Thymus (tissue), 11 donors: Measurements from ENCODE around the gene TMC1. TPM values are rescaled to one million over a fixed set of nuclear protein-coding genes. Genes with fewer than 3 reads are reported as not detected.

Experiments
- DNase-seq, 9 donors: peaks; one replicate each; pipeline ENCODE4 v3.0.0-alpha.2; 2013; ENCODE audit warnings: low spot score in 9 of 9, low read depth in 6 of 9, missing footprints in 1 of 9
- H3K27ac ChIP-seq, 2 donors: one replicate each; pipeline ENCODE4 v1.5.1; 2013; ENCODE audit warnings: control low read depth in 1 of 2, low read depth in 1 of 2, low read length in 1 of 2, mild to moderate bottlenecking in 1 of 2, moderate library complexity in 1 of 2
- H3K27me3 ChIP-seq, 2 donors: one replicate each; pipeline ENCODE4 v1.5.1; 2013; ENCODE audit warnings: low read length in 1 of 2; ENCODE audit not compliant: control insufficient read depth in 2 of 2, insufficient read depth in 1 of 2
- H3K36me3 ChIP-seq, 2 donors: one replicate each; pipeline ENCODE4 v1.5.1; 2013; ENCODE audit warnings: low read length in 1 of 2, mild to moderate bottlenecking in 1 of 2, moderate library complexity in 1 of 2; ENCODE audit not compliant: control insufficient read depth in 2 of 2, insufficient read depth in 2 of 2
- H3K4me1 ChIP-seq, 2 donors: one replicate each; pipeline ENCODE4 v1.5.1; 2013; ENCODE audit warnings: low read length in 2 of 2; ENCODE audit not compliant: control insufficient read depth in 2 of 2, insufficient read depth in 2 of 2
- H3K4me3 ChIP-seq, 2 donors: one replicate each; pipeline ENCODE4 v1.5.1; 2013; ENCODE audit warnings: low read length in 2 of 2, control low read depth in 1 of 2, mild to moderate bottlenecking in 1 of 2
- H3K9me3 ChIP-seq, 2 donors: one replicate each; pipeline ENCODE4 v1.5.1; 2013; ENCODE audit warnings: low read length in 1 of 2, mild to moderate bottlenecking in 1 of 2; ENCODE audit not compliant: control insufficient read depth in 2 of 2, insufficient read depth in 1 of 2
- whole genome bisulfite sequencing: extraction: QIAGEN DNeasy Blood & Tissue Kit; methylation state at CpG from one replicate; pipeline ENCODE4 v1.1.7; 2013; 5-methylcytosine and 5-hydroxymethylcytosine counted together
- polyA plus RNA-seq: library from polyadenylated mRNA; stranded (reverse); fragments of 200-250 nt; gene quantifications from one replicate; pipeline ENCODE4 v1.2.3, GENCODE V29; 2013
- total RNA-seq: library from RNA; stranded (reverse); fragments of 120-200 nt; gene quantifications from one replicate; pipeline ENCODE4 v1.2.4, GENCODE V29; 2013
- donor health status: healthy.

TMC1 gene
- total and polyA plus RNA-seq, 2 donors = 0.28 to 0.59 TPM

GRCh38 chr9:72614067-72614466, 92.7 kb downstream of the TMC1 start:
- Histone ChIP-seq H3K27ac (no peak overlapping the region), H3K4me1 (no peaks in the 10 kb centered on the region), H3K4me3 (no peak overlapping the region), H3K27me3 (no peaks in the 10 kb centered on the region), H3K9me3 (no peaks in the 10 kb centered on the region), H3K36me3 (no peaks in the 10 kb centered on the region)
- no peak for DNase-seq
- 34% methylated on average over 1 of the region's 1 CpG for WGBS

- Histone ChIP-seq H3K4me3 (no peak overlapping the region), H3K4me1 (no peaks in the 10 kb centered on the region), H3K27ac (no peak overlapping the region), H3K27me3 (no peaks in the 10 kb centered on the region), H3K9me3 (no peaks in the 10 kb centered on the region), H3K36me3 (no peaks in the 10 kb centered on the region)
- 91% methylated on average over 6 of the region's 6 CpGs for WGBS
- DNase-seq = no peak
These were observed 94.5 kb downstream of the TMC1 start for GRCh38 chr9:72615931-72616330.

GRCh38 chr9:72618811-72619210, 97.4 kb downstream of the TMC1 start:
- no peak for DNase-seq
- no peak overlapping the region for H3K4me3 ChIP-seq
- no peak overlapping the region for H3K27ac ChIP-seq
- no peaks in the 10 kb centered on the region for H3K9me3 ChIP-seq
- H3K36me3 ChIP-seq = no peaks in the 10 kb centered on the region
- no peaks in the 10 kb centered on the region for H3K27me3 ChIP-seq
- WGBS = 90% methylated on average over 2 of the region's 2 CpGs
- H3K4me1 ChIP-seq = no peaks in the 10 kb centered on the region

GRCh38 chr9:72622186-72622585, 100.8 kb downstream of the TMC1 start:
- DNase-seq = no peak
- Histone ChIP-seq H3K4me1 (no peaks in the 10 kb centered on the region), H3K27me3 (no peaks in the 10 kb centered on the region), H3K36me3 (no peaks in the 10 kb centered on the region), H3K9me3 (no peaks in the 10 kb centered on the region), H3K27ac (no peak overlapping the region), H3K4me3 (no peak overlapping the region)
- WGBS = 93% methylated on average over 2 of the region's 2 CpGs

GRCh38 chr9:72623156-72623555, 101.7 kb downstream of the TMC1 start:
- Histone ChIP-seq H3K4me1 (no peaks in the 10 kb centered on the region), H3K27me3 (no peaks in the 10 kb centered on the region), H3K4me3 (no peak overlapping the region), H3K9me3 (no peaks in the 10 kb centered on the region), H3K27ac (no peak overlapping the region), H3K36me3 (no peaks in the 10 kb centered on the region)
- WGBS = 54% methylated on average over 2 of the region's 2 CpGs
- no peak for DNase-seq

GRCh38 chr9:72627147-72627546, 105.7 kb downstream of the TMC1 start:
- no peak for DNase-seq
- Histone ChIP-seq H3K36me3 (no peaks in the 10 kb centered on the region), H3K4me1 (no peaks in the 10 kb centered on the region), H3K4me3 (no peak overlapping the region), H3K27ac (no peak overlapping the region), H3K27me3 (no peaks in the 10 kb centered on the region), H3K9me3 (no peaks in the 10 kb centered on the region)
- 94% methylated on average over 2 of the region's 2 CpGs for WGBS

- no peak for DNase-seq
- no peaks in the 10 kb centered on the region for H3K36me3 ChIP-seq
- no peak overlapping the region for H3K4me3 ChIP-seq
- no peaks in the 10 kb centered on the region for H3K4me1 ChIP-seq
- no peaks in the 10 kb centered on the region for H3K9me3 ChIP-seq
- H3K27ac ChIP-seq = no peak overlapping the region
- H3K27me3 ChIP-seq = no peaks in the 10 kb centered on the region
- 91% methylated on average over 7 of the region's 7 CpGs for WGBS
These were observed 106.6 kb downstream of the TMC1 start for GRCh38 chr9:72627956-72628540.

GRCh38 chr9:72633966-72634365, 112.6 kb downstream of the TMC1 start:
- H3K9me3 ChIP-seq = no peaks in the 10 kb centered on the region
- H3K27ac ChIP-seq = no peak overlapping the region
- no peak overlapping the region for H3K4me3 ChIP-seq
- no peaks in the 10 kb centered on the region for H3K27me3 ChIP-seq
- no peak for DNase-seq
- H3K4me1 ChIP-seq = no peaks in the 10 kb centered on the region
- WGBS = 88% methylated on average over 5 of the region's 5 CpGs
- no peaks in the 10 kb centered on the region for H3K36me3 ChIP-seq

GRCh38 chr9:72635197-72635596, 113.8 kb downstream of the TMC1 start:
- H3K27me3 ChIP-seq = no peaks in the 10 kb centered on the region
- DNase-seq = no peak
- H3K4me1 ChIP-seq = no peaks in the 10 kb centered on the region
- no peaks in the 10 kb centered on the region for H3K9me3 ChIP-seq
- no peaks in the 10 kb centered on the region for H3K36me3 ChIP-seq
- WGBS = 94% methylated on average over 1 of the region's 1 CpG
- no peak overlapping the region for H3K4me3 ChIP-seq
- no peak overlapping the region for H3K27ac ChIP-seq

GRCh38 chr9:72636621-72637020, 115.2 kb downstream of the TMC1 start:
- Histone ChIP-seq H3K27me3 (no peaks in the 10 kb centered on the region), H3K9me3 (no peaks in the 10 kb centered on the region), H3K4me1 (no peaks in the 10 kb centered on the region), H3K4me3 (no peak overlapping the region), H3K36me3 (no peaks in the 10 kb centered on the region), H3K27ac (no peak overlapping the region)
- 80% methylated on average over 3 of the region's 3 CpGs for WGBS
- DNase-seq = no peak
